Posterior vena cava (tissue), 2 donors: ENCODE data around the gene FAM200C. TPM values are rescaled to one million over a fixed set of nuclear protein-coding genes. Genes with fewer than 3 reads are reported as not detected.

Source experiments
- DNase-seq: peaks from one replicate; pipeline ENCODE4 v3.0.0-alpha.2; 2020; ENCODE audit warnings: low spot score
- intact Hi-C, 2 donors: fragments of 100-400 bp; cut with DNase I; formaldehyde crosslinking; loops; one replicate each; pipeline versions ENCODE4 v1.14.1 to v1.14.2; 2022 to 2023
- total RNA-seq, 2 donors: library from RNA; stranded (reverse); fragmentation: NEBNext Ultra II Directional; extraction: Animal tissue kit (Norgen Biotek cat#: 25700); gene quantifications; one replicate each; pipeline ENCODE4 v1.2.1, GENCODE V29; 2021
- donor health status: DM: yes; HTN: yes; CAD: no.
- donor health status: DM: yes; HTN: yes; CAD: no.

The FAM200C gene
- total RNA-seq, 2 donors from 2014 or later: 4.1 to 4.8 TPM

- peak; percentile 98 for DNase-seq
- intact Hi-C loops: no loop called here
These were observed 21.9 kb upstream of the FAM200C start, which contains the start of gene PTTG1 for GRCh38 chr5:160421625-160422258. PTTG1 (plus strand) TSS chr5:160421855; CDS start chr5:160422313, 458 bp downstream.

GRCh38 chr5:160420331-160420610, 20.4 kb upstream of the FAM200C start:
- intact Hi-C loops: no loop called here
- DNase-seq: no peak

GRCh38 chr5:160419458-160420330, 19.8 kb upstream of the FAM200C start:
- intact Hi-C loops: no loop called here
- no peak for DNase-seq

DNA sequence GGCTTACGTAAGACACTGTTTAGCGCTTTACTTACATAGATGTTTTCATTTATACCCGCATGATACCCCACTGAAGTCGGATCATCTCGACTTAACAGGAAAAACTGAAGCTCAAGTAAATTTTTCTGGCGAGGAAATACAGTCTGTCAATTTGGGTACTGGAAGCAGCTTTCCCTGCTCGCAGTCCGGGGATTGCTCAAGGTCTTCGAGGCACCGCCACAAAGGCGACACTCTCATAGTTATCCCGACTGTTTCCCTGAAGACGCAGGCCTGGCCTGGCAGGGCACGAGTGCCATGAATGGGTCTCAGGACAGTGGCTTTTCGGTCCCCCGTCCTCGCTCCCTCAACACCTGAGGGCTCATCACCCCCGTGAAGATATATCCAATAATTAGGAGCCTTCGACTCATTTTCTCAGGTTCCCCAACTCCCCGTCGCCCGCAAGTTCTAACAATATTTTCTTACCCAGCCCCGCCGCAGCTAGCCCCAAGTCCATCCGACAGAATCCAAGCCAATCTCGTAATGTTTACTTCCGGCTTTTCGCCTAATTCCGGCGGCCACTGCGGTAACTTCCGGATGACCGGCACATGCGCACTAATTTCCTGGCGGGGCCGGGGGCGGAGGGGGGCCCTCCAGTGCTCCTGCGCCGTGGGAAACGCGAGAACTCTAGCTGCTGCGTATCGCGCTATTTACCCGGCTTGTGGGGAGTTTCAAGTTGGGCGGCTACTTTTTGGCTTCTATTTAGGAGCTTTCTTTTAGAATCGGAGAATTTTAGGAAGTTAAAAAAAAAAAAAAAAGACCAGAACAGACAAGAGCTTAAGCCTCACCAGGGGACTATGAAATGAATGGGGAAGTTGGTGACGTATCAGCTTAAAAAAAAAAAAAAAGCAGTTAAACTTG, 19.0 kb upstream of the FAM200C start, which contains the start of gene SLU7:
Gene SLU7 (minus strand): TSS at position 521 of the 897 bp plus-strand sequence. CDS start 3,787 bp downstream, outside the sequence.
- intact Hi-C loops: no loop called here
- DNase-seq: peak; percentile 98

GRCh38 chr5:160398806-160399205, 1.0 kb downstream of the FAM200C start:
- no peak for DNase-seq
- intact Hi-C loops: loop anchor here in 1 of 2 donors (10.0 kb wide), 1 partner anchor 374 kb away; no protein-coding TSS in a partner anchor

- DNase-seq: no peak
- intact Hi-C loops: loop anchor here in 1 of 2 donors (10.0 kb wide), 1 partner anchor 373 kb away; no protein-coding TSS in a partner anchor
These were observed 2.4 kb downstream of the FAM200C start for GRCh38 chr5:160397492-160397891.

- DNase-seq: no peak
- intact Hi-C loops: loop anchor here in 1 of 2 donors (10.0 kb wide), 1 partner anchor 370 kb away; no protein-coding TSS in a partner anchor
These were observed 4.7 kb downstream of the FAM200C start for GRCh38 chr5:160395111-160395510.

GRCh38 chr5:160390787-160391696, 8.8 kb downstream of the FAM200C start:
- intact Hi-C loops: loop anchor here in 1 of 2 donors (5.0 to 10.0 kb wide), 3 partner anchors 44 to 366 kb away; no protein-coding TSS in a partner anchor
- no peak for DNase-seq

DNA sequence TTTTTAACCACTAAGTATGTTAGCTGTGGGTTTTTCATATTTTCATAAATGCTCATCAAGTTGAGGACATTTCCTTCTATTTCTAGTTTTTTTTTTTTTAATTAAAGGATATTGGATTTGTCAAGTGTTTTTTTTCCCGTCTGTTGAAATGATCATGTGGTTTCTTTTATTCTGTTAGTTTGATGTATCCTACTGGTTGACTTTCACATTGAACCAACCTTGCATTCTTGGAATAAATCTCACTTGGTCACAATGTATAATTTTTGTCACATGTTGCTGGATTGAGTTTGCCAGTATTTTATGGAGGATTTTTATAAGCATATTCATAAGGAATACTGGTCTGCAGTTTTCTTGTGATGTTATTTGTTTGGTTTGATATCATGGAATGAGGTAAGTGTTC, 12.4 kb downstream of the FAM200C start:
- no peak for DNase-seq
- intact Hi-C loops: loop anchor here in 1 of 2 donors (5.0 kb wide), 1 partner anchor 190 kb away; no protein-coding TSS in a partner anchor

GRCh38 chr5:160385496-160385895, 14.4 kb downstream of the FAM200C start:
- intact Hi-C loops: loop anchor here in 1 of 2 donors (5.0 kb wide), 1 partner anchor 188 kb away; no protein-coding TSS in a partner anchor
- no peak for DNase-seq

- DNase-seq: no peak
- intact Hi-C loops: loop anchor here in 1 of 2 donors (5.0 kb wide), 2 partner anchors 187 to 1312 kb away; no protein-coding TSS in a partner anchor
These were observed 15.2 kb downstream of the FAM200C start for GRCh38 chr5:160384681-160385080.

- intact Hi-C loops: loop anchor here in 1 of 2 donors (5.0 kb wide), 1 partner anchor 1310 kb away; no protein-coding TSS in a partner anchor
These were observed 17.5 kb downstream of the FAM200C start for GRCh38 chr5:160382346-160382745.

DNA sequence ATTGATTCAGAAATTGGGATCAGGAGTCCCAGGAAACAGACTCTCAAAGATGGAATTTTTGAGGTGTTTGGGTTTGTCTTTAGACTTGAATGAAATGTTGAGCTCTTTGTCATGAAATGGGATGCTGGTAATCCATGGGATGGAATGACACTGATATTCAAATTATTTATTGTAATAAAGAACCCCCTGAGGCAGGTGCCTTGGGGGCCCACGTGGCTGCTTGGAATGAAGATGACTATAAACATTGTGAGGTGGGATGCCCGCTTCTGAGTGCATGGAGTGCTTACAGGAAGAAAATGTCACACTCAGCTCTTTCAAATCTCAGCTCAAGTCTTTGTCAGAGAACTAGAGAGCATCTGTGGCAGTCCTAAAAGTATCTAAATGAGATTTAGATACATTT, 19.8 kb downstream of the FAM200C start:
- DNase-seq: no peak
- intact Hi-C loops: loop anchor here in 1 of 2 donors (5.0 kb wide), 1 partner anchor 1308 kb away; no protein-coding TSS in a partner anchor

More at GRCh38 chr5:160382346-160382745, 17.5 kb downstream of the FAM200C start:
- no peak for DNase-seq

- intact Hi-C loops: no loop called here
These were observed 20.3 kb downstream of the FAM200C start for GRCh38 chr5:160379511-160379910.

DNA sequence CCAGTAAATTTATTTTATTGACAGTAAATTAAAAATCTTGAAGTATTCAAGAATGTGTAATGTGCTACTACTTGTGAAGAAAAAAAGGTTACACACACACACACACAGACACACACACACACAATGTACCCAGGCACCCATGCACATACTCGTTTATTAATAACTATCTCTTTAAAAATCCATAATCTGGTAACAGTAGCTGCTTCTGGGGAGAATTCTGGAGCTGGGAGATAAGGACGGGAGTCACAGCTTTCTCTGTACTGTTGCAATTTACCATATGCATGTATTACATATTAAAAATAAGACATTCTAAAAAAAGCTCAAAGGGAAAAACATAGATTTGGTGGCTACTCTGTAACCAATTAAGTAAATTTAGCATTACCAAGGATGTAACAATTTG, 21.5 kb downstream of the FAM200C start:
- DNase-seq: no peak
- intact Hi-C loops: no loop called here

More at GRCh38 chr5:160379511-160379910, 20.3 kb downstream of the FAM200C start:
- DNase-seq: no peak

- intact Hi-C loops: no loop called here
- DNase-seq: no peak
These were observed 22.2 kb downstream of the FAM200C start for GRCh38 chr5:160377651-160378050.

DNA sequence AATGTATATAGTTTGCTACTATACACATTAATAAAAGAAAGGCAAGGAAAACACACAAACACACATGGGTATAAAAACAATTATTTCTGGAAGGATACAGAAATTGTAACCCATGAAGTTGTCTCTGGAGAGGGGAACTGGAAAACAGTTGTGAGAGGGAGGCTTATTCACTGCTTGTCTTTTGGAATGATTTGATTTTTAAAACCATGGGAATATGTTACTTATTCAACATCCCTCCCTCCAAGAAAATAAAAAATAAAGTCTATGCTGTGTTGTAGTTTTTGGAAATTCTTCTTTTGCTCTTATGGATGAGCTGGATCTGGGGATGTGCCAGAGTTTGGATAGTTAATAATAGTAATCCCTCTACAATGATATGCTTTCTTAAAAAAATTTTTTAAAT, 23.4 kb downstream of the FAM200C start:
- intact Hi-C loops: no loop called here
- no peak for DNase-seq

DNA sequence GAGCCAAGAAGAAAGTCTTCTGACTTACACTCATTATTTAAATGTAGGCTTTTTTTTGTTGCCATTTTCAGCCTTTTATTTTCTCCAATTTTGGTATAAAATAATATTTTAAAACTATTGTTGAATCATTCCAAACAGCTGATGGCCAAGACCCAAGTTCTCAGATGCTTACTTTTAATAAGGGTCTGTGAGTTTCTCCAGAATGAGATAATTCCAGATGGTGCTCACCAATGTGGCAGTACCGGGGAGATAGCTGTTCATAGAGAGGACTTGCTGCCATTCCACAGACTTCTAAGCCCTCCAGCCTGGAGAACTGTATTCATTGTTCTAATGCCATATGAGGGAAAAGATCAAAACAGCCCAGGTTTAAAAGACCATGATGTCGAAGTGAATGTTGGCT, 24.2 kb downstream of the FAM200C start:
- intact Hi-C loops: no loop called here
- no peak for DNase-seq
